Activated T-cell treated with anti-CD3 and anti-CD28 coated beads for 1 hour (primary cell): ENCODE results near the gene C2orf78.
A peak's percentile ranks its signal among the peaks of the same experiment; 100 is the strongest.
"Not testable (repeated sequence)": the region's sequence is repeated elsewhere in the genome, so short reads cannot be mapped to it uniquely, and the experiment has no call there.

Experiments used
- DNase-seq: peaks from one replicate; pipeline ENCODE4 v3.0.0-alpha.2; 2020; ENCODE audit warnings: low read depth

Gene C2orf78, protein sequence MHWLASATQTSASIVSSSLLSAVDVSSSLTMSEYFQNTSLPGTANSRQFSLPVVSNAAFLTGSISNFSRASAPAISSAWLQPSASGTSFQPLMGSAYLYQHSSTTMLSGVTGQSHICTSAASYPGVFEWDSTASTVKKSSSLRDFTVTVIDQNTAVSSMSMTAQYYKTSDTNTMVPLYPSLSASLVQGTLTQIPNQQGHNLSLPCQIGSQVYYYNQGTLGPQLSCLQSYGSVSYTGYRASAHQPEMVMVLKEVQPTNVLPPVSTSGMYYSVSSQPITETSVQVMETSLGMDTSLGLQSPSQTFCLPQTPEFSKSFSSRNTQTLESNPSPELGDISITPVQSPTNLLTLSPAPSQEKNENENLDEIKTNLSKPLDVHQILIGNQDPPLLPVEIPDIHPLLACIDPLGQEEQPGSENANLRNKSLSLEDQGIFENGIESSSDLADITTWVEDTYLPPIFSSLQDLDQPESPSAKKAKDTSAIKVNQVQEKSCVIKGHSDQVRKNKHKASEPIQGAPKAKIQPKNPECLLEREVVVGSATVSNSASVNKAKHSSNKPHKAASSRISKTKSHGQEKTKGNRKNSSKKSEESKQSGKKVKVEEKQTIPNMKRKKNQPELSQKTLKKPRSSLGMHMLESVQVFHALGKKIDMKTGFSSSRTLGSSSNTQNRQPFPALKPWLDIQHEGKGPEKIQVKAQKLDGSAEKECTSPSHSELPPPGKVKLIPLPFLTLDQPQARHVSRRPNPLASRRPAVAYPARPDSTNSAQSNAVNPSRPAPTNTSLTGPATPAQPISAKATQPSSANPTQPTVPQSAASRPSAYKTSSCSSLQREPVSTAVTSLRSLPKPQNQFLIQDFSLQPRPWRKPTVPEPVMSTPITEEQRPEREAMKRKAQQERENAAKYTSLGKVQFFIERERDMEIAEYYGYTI

GRCh38 chr2:73783883-73784282 is at the start of gene C2orf78:
Gene C2orf78 (plus strand): TSS chr2:73784183. CDS start chr2:73784310, 127 bp downstream.
- DNase-seq: not testable (repeated sequence)

- no peak for DNase-seq
Measured at GRCh38 chr2:73736378-73736777, 47.6 kb upstream of the C2orf78 start.

DNA sequence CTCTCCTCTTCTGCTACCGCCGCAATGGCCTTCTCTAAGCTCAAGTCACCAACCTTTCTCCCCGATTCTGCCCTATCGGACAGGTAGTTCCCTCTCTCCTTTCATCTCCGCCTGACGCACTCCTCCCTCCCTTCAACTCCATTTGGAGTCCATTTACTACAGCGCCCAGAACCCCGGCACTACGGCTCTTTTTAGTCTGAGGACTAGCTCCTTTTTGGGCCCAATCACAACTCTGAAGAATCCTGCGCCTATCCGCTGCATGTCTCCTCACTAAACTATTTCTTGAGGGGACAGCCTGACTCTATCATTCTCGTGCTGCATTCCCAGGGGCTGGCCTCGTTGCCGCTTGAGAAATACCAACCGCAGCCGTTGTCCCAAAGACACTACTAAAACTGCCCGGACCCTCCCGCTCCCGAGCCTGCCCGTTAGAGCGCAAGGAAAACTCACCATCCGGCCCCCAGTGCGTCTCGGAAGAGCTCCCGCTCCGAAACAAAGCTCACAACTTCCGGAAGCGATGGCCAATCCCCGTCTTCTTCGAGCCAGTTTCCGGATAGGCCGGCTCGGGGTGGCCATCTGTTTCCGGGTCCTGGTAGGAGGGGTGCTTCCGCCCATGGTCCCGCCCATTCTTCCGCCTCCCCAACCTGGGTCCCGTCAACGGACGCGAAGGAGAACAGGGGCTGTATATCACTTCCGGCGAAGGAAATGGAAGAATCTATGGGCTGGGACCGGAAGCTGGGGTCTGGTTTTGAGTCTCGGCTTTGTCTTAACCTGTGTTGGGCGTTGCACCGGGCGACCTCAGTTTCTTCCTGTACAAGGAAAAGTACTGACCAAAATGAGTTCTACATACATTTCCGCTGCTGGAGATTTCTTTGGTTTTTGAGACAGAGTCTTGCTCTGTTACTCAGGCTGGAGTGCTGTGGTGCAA is 46.9 kb upstream of the C2orf78 start, which contains the start of gene TPRKB:
Gene TPRKB, minus strand, starts transcription at position 491 of the 925 bp plus-strand sequence. CDS start 2,776 bp downstream, outside the sequence.
- DNase-seq: peak; percentile 88

DNA sequence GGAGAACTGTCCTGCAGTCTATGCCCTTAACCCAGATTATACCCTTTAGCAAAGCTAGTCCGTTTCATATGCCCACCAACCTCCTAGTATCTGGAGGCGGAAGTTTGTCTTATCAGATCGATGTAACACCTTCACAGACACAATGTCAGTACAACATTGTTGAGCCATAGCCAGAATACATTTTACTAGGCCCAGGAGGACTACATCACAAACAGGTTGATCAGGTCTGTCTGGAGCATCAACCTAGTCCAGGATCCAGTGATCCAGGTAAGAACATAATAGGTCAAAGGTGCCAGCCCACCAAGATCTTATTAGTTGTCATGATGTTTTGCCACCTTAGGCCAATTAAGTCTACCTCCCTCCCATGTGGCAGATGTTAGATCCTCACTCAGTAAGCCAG is 44.9 kb upstream of the C2orf78 start:
- DNase-seq: no peak

DNA sequence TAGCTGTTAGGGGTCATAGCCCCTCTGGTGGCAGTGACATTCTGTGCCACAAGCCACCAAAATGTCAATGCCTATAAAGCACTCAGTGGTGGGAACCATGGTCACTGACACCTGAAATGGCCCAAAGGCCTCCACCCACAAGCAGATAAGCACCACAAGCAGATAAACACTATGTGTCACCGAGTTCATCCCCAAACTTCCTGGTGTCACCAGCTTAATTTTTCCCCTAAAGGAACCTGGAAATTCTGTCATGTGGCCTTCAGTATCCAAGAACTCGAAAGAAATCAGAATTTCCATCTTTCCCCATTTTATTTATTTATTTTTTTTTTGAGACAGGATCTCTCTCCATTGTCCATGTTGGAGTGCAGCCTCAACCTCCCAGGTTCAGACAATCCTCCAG is 43.2 kb upstream of the C2orf78 start:
- DNase-seq: no peak

GRCh38 chr2:73746015-73746876 is 37.7 kb upstream of the C2orf78 start:
- DNase-seq: no peak

GRCh38 chr2:73746877-73747208 is 37.1 kb upstream of the C2orf78 start:
- DNase-seq: no peak

- no peak for DNase-seq
Measured at GRCh38 chr2:73749314-73749713, 34.7 kb upstream of the C2orf78 start.

DNA sequence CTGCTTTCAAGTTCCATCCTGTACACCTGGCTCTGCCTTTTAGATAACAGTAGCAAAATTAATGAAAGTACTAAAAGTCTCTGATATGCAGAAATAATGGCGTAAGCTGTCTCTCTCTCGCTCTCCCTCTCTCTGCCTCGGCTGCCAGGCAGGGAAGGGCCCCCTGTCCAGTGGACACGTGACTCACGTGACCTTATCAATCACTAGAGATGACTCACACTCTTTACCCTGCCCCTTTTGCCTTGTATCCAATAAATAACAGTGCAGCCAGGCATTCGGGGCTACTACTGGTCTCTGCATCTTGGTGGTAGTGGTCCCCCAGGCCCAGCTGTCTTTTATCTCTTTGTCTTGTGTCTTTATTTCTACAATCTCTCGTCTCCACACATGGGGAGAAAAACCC is 29.7 kb upstream of the C2orf78 start:
- not testable (repeated sequence) for DNase-seq

DNA sequence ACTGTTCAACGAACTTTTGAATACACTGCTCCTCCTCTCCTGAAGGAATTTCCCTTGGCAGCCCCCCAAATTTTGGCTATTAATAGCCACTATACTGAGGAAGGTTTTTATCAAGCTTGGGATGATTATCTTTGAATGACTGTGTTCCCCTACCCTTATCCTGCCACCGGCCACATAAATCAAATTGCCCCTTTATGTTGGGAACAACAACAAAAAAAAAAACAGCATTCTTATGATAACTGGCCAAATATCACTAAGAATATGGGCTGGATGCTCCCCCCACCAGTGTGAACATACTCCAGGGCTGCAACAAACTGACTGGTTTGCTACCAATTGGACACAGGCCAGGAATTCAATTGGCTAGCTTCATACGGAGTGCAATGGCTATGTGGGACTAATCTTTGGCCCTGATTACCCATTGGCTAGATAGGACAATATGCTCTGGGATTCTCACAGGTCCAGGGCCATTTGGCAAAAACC is 24.7 kb upstream of the C2orf78 start:
- DNase-seq: no peak

GRCh38 chr2:73759904-73760303 is 24.1 kb upstream of the C2orf78 start:
- DNase-seq: no peak

- no peak for DNase-seq
Measured at GRCh38 chr2:73762571-73762970, 21.4 kb upstream of the C2orf78 start.

GRCh38 chr2:73764945-73765344 is 19.0 kb upstream of the C2orf78 start:
- no peak for DNase-seq

DNA sequence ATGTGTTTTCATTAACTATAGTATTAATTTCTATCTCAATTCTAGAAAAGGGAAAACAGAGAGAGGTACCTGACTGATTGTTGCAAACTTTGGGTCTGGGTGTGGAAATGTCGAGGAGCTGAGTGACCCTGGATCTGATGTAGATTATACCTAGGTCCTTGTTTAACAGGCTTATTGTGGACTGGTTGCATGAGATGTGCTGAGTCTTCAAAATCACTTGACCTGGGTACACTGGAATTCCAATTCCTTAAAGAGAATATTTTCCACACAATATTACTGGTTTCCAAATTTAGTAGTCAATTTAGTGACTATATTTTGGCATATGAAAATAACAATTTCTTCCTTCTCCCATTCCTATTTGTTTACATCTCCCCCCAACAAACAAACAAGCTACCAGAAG is 17.6 kb upstream of the C2orf78 start:
- DNase-seq: no peak

DNA sequence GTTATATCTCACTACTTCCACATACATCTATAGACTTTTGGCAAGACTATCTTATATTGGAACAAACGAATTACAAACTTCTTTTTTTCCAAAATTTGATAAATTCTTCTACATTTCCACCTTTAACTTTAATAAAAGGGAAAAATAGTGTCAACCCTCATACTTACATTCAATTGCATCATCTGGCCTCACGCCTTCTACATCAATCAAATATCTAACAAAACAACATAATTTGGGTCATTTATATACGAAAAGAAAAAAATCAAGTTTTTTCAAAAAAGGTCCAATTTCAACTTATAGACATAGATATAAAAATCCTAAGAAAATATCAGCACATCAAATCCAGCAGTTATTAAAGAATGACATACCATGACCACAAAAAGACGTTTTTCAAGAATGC is 17.0 kb upstream of the C2orf78 start:
- DNase-seq: no peak

GRCh38 chr2:73770725-73771124 is 13.3 kb upstream of the C2orf78 start:
- DNase-seq: no peak

DNA sequence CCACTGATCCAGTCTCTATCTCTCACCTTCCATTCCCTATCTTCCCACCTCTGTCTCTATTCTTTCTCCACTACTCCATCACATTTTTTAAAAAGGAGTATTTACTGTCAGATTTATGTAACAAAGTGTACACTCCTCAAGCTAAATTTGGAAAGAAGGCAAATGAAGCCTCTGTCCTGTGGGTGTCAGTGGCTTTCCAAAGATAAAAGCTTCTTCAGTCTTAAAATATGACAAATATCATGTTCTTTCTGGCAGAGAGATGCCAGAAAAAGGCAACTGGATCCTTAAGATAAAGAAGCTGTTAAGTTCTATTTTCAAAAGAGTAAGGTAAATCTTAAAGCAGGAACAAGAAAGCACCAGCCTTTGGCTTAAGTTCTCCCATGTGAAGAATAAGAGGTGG is 11.2 kb upstream of the C2orf78 start:
- no peak for DNase-seq

DNA sequence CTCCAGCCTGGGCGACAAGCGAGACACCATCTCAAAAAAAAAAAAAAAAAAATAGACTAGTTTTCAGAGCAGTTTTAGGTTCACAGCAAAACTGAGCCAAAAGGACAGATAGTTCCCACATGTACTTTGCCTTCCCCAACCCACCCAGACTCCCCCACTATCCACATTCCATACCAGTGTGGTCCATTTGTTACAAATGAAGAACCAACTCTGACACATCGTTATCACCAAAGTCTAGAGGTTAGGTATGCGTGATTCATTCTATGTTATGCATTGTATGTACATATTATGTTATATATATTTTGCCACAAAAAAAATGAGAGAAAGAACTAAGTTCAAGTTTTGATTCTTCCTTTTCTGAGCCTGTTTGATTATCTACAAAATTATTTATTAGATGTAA is 7.6 kb upstream of the C2orf78 start:
- no peak for DNase-seq

GRCh38 chr2:73776869-73777519 is 7.0 kb upstream of the C2orf78 start:
- DNase-seq: no peak

DNA sequence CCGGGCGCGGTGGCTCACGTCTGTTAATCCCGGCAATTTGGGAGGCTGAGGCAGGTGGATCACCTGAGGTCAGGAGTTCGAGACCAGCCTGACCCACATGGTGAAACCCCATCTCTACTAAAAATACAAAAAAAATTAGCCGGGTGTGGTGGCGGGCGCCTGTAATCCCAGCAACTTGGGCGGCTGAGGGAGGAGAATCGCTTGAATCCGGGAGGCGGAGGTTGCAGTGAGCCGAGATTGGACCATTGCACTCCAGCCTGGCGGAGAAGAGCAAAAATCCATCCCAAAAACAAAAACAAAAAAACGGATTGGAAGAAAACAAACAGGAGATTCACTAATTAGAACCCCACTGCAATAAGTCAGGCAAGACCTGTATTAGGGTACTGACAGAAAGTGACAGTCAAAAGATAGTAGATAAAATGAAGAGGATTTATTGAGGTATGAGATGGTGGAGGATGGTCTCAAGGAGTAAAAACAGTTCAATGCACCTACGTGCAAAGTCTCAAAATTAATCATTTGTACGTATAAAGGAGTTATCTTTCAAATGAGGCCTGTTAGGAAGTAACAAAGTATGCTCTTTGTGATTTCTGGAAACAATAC is 5.0 kb upstream of the C2orf78 start:
- DNase-seq: not testable (repeated sequence)
